ENCODE measurements around the gene ARPC1A.
"Not testable (repeated sequence)": the region's sequence is repeated elsewhere in the genome, so short reads cannot be mapped to it uniquely, and the experiment has no call there.

ARPC1A gene

DNA sequence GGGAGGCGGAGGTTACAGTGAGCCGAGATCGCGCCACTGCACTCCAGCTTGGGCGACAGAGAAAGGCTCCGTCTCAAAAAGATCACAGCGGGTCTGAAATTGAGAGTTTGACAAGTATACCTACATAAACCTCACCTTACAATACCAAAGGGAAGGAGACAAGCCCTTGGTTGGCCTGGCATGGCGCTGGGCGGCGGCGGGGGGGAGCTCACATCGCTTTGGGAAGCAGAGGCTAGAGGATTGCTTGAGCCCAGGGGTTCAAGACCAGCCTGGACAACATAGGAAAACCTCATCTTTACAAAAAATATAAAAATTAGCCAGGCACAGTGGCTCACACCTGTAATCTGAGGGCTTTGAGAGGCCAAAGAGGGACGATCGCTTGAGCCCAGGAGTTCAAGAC, 1.1 kb upstream of the ARPC1A start:
- H3F3A ChIP-seq (ENCODE audit: control insufficient read depth, insufficient read depth): no peaks in the 10 kb centered on the region; the same call in 1 of the 2 replicates
- H3K36me3 ChIP-seq (ENCODE audit: control insufficient read depth, low read length): peaks cover 16% of the 10 kb centered on the region

GRCh38 chr7:99325001-99325493, 651 bp upstream of the ARPC1A start:
- peaks cover 61% of the 10 kb centered on the region for H3K79me2 ChIP-seq (ENCODE audit: control insufficient read depth, low read length)

More for the DNA sequence above, 1.1 kb upstream of the ARPC1A start:
- Histone ChIP-seq H3K4me3 (ENCODE audit: low read length) (peak overlapping the region; percentile 84), H3K27ac (ENCODE audit: low read depth, low read length) (no peak overlapping the region), H3K9me2 (replicated peaks; ENCODE audit: control insufficient read depth, low read length) (no peaks in the 10 kb centered on the region), H3K27me3 (ENCODE audit: control insufficient read depth, low read length) (no peaks in the 10 kb centered on the region), H3K4me1 (ENCODE audit: control insufficient read depth, low read length) (peaks cover 34% of the 10 kb centered on the region), H3K4me2 (ENCODE audit: low read length) (peak overlapping the region; percentile 74), H3K9me3 (ENCODE audit: control insufficient read depth, insufficient read depth, low read length) (no peaks in the 10 kb centered on the region), H4K20me1 (ENCODE audit: control insufficient read depth, insufficient read depth, low read depth, low read length) (peaks cover 19% of the 10 kb centered on the region; the same call in 1 of the 2 replicates), H3K79me2 (ENCODE audit: control insufficient read depth, low read length) (peaks cover 56% of the 10 kb centered on the region)
- TF ChIP-seq EZH2phosphoT487 (IDR thresholded peaks at IDR 0.05; ENCODE audit: borderline replicate concordance, low read length): no peak
- TF ChIP-seq CTCF (IDR thresholded peaks at IDR 0.05; ENCODE audit: low read depth, low read length, poor library complexity, severe bottlenecking): no peak

GRCh38 chr7:99326408-99326782, 697 bp downstream of the ARPC1A start:
- Histone ChIP-seq H3K79me2 (ENCODE audit: control insufficient read depth, low read length) (peaks cover 75% of the 10 kb centered on the region), H3K4me1 (ENCODE audit: control insufficient read depth, low read length) (peaks cover 46% of the 10 kb centered on the region), H3K9me2 (replicated peaks; ENCODE audit: control insufficient read depth, low read length) (no peaks in the 10 kb centered on the region), H3K36me3 (ENCODE audit: control insufficient read depth, low read length) (peaks cover 34% of the 10 kb centered on the region), H3K9me3 (ENCODE audit: control insufficient read depth, insufficient read depth, low read length) (no peaks in the 10 kb centered on the region), H3K4me3 (ENCODE audit: low read length) (peak overlapping the region; percentile 84), H3K27ac (ENCODE audit: low read depth, low read length) (peak overlapping the region; percentile 46), H3F3A (ENCODE audit: control insufficient read depth, insufficient read depth) (no peaks in the 10 kb centered on the region; the same call in 1 of the 2 replicates), H4K20me1 (ENCODE audit: control insufficient read depth, insufficient read depth, low read depth, low read length) (peaks cover 29% of the 10 kb centered on the region), H3K4me2 (ENCODE audit: low read length) (peak overlapping the region; percentile 74), H3K27me3 (ENCODE audit: control insufficient read depth, low read length) (no peaks in the 10 kb centered on the region)
- no peak for TF ChIP-seq EZH2phosphoT487 (IDR thresholded peaks at IDR 0.05; ENCODE audit: borderline replicate concordance, low read length)

More at GRCh38 chr7:99325001-99325493, 651 bp upstream of the ARPC1A start:
- no peaks in the 10 kb centered on the region for H3K9me2 ChIP-seq (replicated peaks; ENCODE audit: control insufficient read depth, low read length)
- H4K20me1 ChIP-seq (ENCODE audit: control insufficient read depth, insufficient read depth, low read depth, low read length): peaks cover 22% of the 10 kb centered on the region; the same call in 1 of the 2 replicates
- no peak for TF ChIP-seq CTCF (IDR thresholded peaks at IDR 0.05; ENCODE audit: low read depth, low read length, poor library complexity, severe bottlenecking)
- peaks cover 21% of the 10 kb centered on the region for H3K36me3 ChIP-seq (ENCODE audit: control insufficient read depth, low read length)
- H3K4me1 ChIP-seq (ENCODE audit: control insufficient read depth, low read length): peaks cover 39% of the 10 kb centered on the region
- peak overlapping the region; percentile 74 for H3K4me2 ChIP-seq (ENCODE audit: low read length)
- no peaks in the 10 kb centered on the region for H3K9me3 ChIP-seq (ENCODE audit: control insufficient read depth, insufficient read depth, low read length)
- no peaks in the 10 kb centered on the region for H3K27me3 ChIP-seq (ENCODE audit: control insufficient read depth, low read length)
- H3F3A ChIP-seq (ENCODE audit: control insufficient read depth, insufficient read depth): no peaks in the 10 kb centered on the region; the same call in 1 of the 2 replicates
- peak overlapping the region; percentile 38 for H3K27ac ChIP-seq (ENCODE audit: low read depth, low read length)
- peak overlapping the region; percentile 84 for H3K4me3 ChIP-seq (ENCODE audit: low read length)

DNA sequence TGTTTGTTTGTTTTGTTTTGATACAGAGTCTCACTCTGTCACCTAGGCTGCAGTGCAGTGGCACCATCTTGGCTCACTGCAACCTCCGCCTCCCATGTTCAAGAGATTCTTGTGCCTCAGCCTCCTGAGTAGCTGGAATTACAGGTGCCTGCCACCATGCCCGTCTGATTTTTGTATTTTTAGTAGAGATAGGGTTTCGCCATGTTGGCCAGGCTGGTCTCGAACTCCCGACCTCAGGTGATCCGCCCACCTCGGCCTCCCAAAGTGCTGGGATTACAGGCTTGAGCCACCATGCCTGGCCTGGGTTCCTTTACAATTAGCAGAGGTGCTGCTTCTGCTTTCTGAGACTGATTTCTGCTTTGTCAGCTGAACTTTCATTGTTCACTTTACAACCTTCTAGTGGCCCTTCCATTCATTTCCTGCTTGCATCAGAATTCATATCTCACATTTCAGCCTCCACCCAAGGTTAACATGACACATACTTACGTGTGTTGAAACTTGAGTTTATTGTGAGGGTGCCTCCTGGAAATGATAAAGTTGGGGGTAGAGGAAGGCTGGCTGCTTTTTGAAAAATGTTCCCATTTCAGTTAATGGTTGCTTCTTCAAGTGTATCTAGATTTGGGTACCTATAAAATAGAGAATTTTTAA, 4.7 kb downstream of the ARPC1A start:
- not testable (repeated sequence) for H3K27ac ChIP-seq (ENCODE audit: low read depth, low read length); H3K9me2 ChIP-seq (replicated peaks; ENCODE audit: control insufficient read depth, low read length); H3K4me2 ChIP-seq (ENCODE audit: low read length); H3F3A ChIP-seq (ENCODE audit: control insufficient read depth, insufficient read depth); H3K4me3 ChIP-seq (ENCODE audit: low read length); H3K27me3 ChIP-seq (ENCODE audit: control insufficient read depth, low read length); H3K9me3 ChIP-seq (ENCODE audit: control insufficient read depth, insufficient read depth, low read length)
- peaks cover 40% of the 10 kb centered on the region for H3K4me1 ChIP-seq (ENCODE audit: control insufficient read depth, low read length)
- peaks cover 54% of the 10 kb centered on the region for H3K36me3 ChIP-seq (ENCODE audit: control insufficient read depth, low read length)
- H4K20me1 ChIP-seq (ENCODE audit: control insufficient read depth, insufficient read depth, low read depth, low read length): peaks cover 29% of the 10 kb centered on the region
- peaks cover 88% of the 10 kb centered on the region for H3K79me2 ChIP-seq (ENCODE audit: control insufficient read depth, low read length)

Data from DOHH2 (cell line).